Measurements from ENCODE around the gene KCNC1. TPM values are rescaled to one million over a fixed set of nuclear protein-coding genes. Genes with fewer than 3 reads are reported as not detected.

Gene KCNC1
- total RNA-seq, 1 experiment from 2014 or later, result 0.04 TPM

DNA sequence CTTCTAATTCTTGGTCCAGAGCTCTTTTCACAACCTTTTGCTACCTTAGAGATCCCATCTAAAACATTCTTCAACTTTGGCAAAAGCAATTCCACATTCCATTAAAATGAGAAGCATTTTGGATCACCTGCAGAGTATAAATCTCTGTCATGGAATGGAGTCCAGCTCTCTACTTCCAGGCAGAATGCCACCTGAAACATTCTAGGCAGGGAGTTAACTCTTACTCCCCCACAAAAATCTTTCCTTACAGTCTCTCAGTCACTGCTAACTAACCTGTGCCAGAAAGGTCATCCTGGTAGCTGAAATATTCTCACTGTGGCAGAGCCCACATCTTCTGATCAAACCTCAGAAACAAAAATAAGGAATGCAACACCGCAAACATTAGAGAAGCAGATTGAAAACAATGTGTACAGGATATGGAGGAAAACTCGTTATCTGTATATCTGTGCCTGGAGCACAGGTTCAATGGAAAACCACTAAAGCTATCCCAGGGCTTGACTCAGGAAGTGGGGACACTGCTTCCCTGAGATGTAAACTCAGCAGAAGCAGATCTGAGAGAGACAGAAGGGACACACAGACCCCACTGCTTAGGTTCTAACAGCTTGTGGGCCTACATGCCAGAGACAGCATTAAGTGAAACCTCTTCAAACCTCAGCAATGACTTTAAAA, 78.9 kb downstream of the KCNC1 start:
- Histone ChIP-seq H3K23me2 (ENCODE audit: insufficient read length, low read depth, low read length, poor library complexity, severe bottlenecking) (no peaks in the 10 kb centered on the region), H4K8ac (replicated peaks; ENCODE audit: insufficient read length, low read depth, low read length) (no peak overlapping the region), H3K9me3 (ENCODE audit: control insufficient read depth, low read depth, low read length) (no peaks in the 10 kb centered on the region), H2BK12ac (ENCODE audit: insufficient read length, low read depth, low read length) (no peak overlapping the region), H3K79me2 (ENCODE audit: insufficient read depth, low read length) (no peaks in the 10 kb centered on the region), H3K14ac (ENCODE audit: insufficient read depth, low read length) (no peak overlapping the region), H3K56ac (ENCODE audit: insufficient read length, low read depth, low read length) (no peak overlapping the region), H4K91ac (ENCODE audit: insufficient read length, low read depth, low read length) (no peak overlapping the region), H3K27ac (ENCODE audit: insufficient read length, low read depth, low read length) (no peak overlapping the region), H3K4me2 (ENCODE audit: insufficient read depth, insufficient read length, low read length) (no peak overlapping the region), H3K23ac (ENCODE audit: insufficient read length, low read depth, low read length) (no peak overlapping the region), H2BK15ac (ENCODE audit: low read depth, low read length) (no peak overlapping the region), H2BK120ac (ENCODE audit: low read depth, low read length, poor library complexity, severe bottlenecking) (no peak overlapping the region), H3K18ac (ENCODE audit: insufficient read length, low read depth, low read length) (no peak overlapping the region), H3K4me1 (ENCODE audit: insufficient read depth, low read length) (no peaks in the 10 kb centered on the region; the same call in 1 of the 2 replicates), H3K4ac (ENCODE audit: low read depth, low read length) (no peak overlapping the region), H3K27me3 (ENCODE audit: insufficient read depth, low read length) (no peaks in the 10 kb centered on the region), H2BK20ac (ENCODE audit: low read depth, low read length, poor library complexity, severe bottlenecking) (no peak overlapping the region), H3K79me1 (ENCODE audit: insufficient read depth, low read depth, low read length, poor library complexity, severe bottlenecking) (no peaks in the 10 kb centered on the region), H2AK5ac (ENCODE audit: insufficient read length, low read length) (no peak overlapping the region), H4K20me1 (ENCODE audit: control insufficient read depth, insufficient read depth, insufficient read length) (no peaks in the 10 kb centered on the region), H2BK5ac (ENCODE audit: insufficient read length, low read length) (no peak overlapping the region), H4K5ac (ENCODE audit: insufficient read length, low read depth, low read length) (no peak overlapping the region), H2AFZ (ENCODE audit: low read length) (no peak overlapping the region), H3T11ph (ENCODE audit: low read length) (no peak overlapping the region), H3K9ac (ENCODE audit: extremely low read depth, insufficient read length, low read length) (no peak overlapping the region)
- no peaks in the 10 kb centered on the region for H3K4me1 Mint-ChIP-seq
- H3K36me3 Mint-ChIP-seq (ENCODE audit: insufficient read depth in 1 of 3, low read depth in 3 of 3), result no peaks in the 10 kb centered on the region
- H3K9me3 Mint-ChIP-seq, result no peaks in the 10 kb centered on the region
- WGBS (ENCODE audit: extremely low coverage, insufficient read length, low lambda C conversion rate), result no CpG with 5 or more reads among the region's 2 CpGs
- no peak overlapping the region for H3K27ac Mint-ChIP-seq
- no peaks in the 10 kb centered on the region for H3K27me3 Mint-ChIP-seq (ENCODE audit: low read depth)
- no peak for DNase-seq
- H3K4me3 Mint-ChIP-seq, result no peak overlapping the region
- no peak for TF ChIP-seq CTCF (conservative IDR thresholded peaks at IDR 0.05)
